Activated naive CD4-positive, alpha-beta T cell (primary cell): ENCODE measurements around the gene ZNF783.
"Not testable (repeated sequence)": the region's sequence is repeated elsewhere in the genome, so short reads cannot be mapped to it uniquely, and the experiment has no call there.

Experiments
- DNase-seq, 4 experiments: peaks; one replicate each; lab custom pipeline; 2025; lab: John Stamatoyannopoulos, UW

ZNF783 gene

DNA sequence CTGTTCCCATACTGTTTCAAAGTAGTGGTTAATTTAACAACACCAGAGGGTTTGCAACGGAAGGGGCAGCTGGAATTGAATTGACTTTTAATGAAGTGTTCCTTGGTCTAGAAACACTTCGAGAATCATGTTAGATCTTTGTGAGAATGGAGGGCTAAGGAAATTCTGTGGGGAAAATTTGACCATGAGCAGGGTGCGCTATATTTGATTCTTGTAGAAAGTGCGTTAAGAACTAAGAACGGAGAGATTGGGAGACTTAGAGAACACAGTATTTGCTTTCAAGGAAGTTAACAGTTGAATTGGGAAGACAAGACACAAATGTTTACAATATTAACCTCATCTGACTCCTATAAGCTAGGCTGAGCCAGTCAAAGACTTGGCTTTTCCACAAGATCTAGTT lies 21.4 kb upstream of the ZNF783 start:
- no peak for DNase-seq

DNA sequence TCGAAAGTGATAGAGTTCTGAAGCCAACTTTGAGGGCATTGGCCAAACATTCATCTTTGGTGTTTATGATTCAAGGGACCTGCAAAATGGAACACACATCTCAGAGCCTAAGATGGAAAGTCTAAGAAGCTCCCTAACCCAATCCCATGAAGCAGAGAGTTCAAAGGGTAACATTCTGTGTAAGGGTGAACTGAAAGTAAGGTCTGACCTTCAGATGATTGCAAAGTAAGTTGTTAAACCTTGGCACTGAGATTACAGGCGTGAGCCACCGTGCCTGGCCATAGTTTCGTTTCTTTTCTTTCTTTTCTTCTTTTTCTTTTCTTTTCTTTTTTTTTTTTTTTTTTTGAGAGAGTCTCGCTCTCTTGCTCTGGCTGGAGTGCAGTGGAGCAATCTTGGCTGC lies 20.3 kb upstream of the ZNF783 start:
- no peak for DNase-seq

GRCh38 chr7:149245244-149245643 lies 16.8 kb upstream of the ZNF783 start:
- DNase-seq: no peak

- no peak for DNase-seq
Observed at GRCh38 chr7:149245744-149246143, 16.3 kb upstream of the ZNF783 start.

- DNase-seq: no peak
Observed at GRCh38 chr7:149248777-149249176, 13.2 kb upstream of the ZNF783 start.

DNA sequence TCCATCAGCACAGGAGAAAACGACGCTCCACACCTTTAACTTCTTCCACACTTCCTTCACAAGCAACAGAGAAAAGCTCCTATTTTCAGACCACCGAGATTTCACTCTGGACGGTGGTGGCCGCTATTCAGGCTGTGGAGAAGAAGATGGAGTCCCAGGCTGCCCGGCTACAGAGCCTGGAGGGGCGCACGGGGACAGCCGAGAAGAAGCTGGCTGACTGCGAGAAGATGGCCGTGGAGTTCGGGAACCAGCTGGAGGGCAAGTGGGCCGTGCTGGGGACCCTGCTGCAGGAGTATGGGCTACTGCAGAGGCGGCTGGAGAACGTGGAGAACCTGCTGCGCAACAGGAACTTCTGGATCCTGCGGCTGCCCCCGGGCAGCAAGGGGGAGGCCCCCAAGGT lies 11.8 kb upstream of the ZNF783 start:
- not testable (repeated sequence) for DNase-seq

- DNase-seq: not testable (repeated sequence)
Observed at GRCh38 chr7:149251518-149251917, 10.5 kb upstream of the ZNF783 start.

DNA sequence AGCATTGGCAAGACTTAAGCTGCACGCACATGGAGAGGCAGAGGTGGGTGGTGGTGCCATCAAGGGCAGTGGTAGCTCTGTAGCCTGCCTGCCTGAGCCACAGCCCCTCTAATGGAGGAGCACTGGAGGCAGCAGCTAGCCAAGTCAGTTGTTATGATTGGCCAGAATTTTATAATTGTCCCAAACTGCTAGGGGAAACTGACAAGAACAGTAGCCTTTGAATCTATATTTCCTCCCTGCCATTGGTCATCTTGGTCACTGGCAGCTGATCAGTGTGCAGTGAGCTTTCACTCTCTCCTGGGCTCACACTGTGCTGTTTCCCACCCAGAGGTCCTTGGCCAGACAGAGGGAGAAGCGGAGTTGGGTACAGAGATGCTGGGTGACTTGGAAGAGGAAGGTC lies 9.6 kb upstream of the ZNF783 start:
- no peak for DNase-seq

- DNase-seq: no peak
Observed at GRCh38 chr7:149253665-149254064, 8.3 kb upstream of the ZNF783 start.

DNA sequence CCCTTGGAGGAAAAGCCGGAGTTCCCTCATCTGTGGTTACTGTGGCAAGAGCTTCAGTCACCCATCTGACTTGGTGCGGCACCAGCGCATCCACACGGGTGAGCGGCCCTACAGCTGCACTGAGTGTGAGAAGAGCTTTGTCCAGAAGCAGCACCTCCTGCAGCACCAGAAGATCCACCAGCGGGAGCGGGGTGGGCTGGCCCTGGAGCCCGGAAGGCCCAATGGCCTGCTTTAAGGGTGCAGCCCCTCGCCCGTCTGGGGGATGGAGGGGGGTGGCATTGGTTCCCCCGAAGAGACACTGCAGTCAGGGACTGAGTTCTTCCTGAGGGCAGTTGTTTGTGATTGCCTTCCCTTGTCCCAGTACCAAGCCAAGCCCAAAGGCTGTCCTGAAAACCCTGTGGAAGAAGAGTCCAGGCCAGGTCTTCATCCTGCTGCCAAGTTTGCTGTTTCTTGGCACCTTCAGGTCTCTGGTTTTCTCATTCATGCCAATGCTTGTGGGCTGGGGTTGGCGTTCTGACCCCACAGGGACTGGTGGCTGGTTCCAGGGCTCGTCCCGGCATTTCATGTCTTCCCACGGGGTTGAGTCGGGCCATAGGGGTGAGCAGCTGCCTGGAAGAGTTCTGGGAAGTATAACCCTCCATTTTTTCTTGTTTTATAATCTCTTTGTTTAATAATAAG lies 7.7 kb upstream of the ZNF783 start:
- DNase-seq: no peak

DNA sequence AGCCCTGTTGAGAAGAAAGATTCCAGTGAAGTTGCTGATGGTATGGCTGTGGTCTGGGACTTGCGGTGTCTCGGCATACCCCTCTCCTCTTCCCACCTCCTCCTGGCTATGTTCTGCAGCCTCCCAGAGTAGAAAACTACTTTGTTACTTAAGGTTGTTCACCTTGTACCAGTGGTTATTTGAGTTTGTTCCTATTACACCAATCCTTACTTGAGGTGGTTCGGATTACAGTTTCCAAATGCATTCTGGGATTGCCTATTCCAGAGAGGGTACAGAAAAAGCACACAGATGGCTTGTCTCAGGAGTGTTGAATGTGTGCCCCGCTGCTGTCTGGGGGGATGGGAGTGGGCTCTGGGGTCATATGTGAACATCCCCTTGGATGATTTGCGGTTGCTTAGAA lies 6.8 kb upstream of the ZNF783 start:
- DNase-seq: no peak

- DNase-seq: no peak
Observed at GRCh38 chr7:149256568-149256967, 5.4 kb upstream of the ZNF783 start.

- DNase-seq: no peak
Observed at GRCh38 chr7:149257146-149257545, 4.8 kb upstream of the ZNF783 start.

DNA sequence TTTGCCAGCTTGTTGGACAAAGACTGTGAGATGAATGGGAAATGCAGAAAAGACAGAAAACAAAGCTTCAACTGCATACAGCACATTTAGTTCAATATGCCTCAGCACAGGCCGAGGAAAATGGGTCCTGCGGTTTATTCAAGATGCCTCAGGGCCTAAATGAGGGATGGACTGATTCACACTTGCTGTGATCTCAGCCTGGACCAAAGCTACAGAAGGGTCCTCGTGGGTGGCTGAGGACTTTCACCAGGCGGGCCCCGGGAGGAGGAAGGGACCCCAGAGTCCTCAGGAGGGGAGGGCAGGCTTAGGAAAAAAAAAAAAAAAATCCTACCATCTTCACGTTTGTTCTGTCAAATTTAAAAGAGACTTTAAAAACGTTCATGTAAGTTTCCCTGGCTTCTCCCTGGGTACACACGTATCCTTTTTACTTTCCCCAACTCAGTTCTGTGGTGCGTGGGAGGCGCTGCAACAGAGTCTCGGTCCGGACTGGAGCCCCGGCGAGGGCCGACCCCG lies 624 bp upstream of the ZNF783 start:
- no peak for DNase-seq

DNA sequence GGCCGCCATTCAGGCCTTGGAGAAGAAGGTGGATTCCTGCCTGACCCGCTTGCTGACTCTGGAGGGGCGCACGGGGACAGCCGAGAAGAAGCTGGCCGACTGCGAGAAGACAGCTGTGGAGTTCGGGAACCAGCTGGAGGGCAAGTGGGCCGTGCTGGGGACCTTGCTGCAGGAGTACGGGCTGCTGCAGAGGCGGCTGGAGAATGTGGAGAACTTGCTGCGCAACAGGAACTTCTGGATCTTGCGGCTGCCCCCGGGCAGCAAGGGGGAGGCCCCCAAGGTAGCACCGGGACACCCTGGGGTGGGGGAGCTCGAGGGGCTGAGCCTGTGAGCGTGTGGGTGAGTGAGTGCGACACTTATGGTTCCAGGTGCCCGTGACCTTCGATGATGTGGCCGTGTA lies 4.5 kb downstream of the ZNF783 start:
- DNase-seq: no peak

DNA sequence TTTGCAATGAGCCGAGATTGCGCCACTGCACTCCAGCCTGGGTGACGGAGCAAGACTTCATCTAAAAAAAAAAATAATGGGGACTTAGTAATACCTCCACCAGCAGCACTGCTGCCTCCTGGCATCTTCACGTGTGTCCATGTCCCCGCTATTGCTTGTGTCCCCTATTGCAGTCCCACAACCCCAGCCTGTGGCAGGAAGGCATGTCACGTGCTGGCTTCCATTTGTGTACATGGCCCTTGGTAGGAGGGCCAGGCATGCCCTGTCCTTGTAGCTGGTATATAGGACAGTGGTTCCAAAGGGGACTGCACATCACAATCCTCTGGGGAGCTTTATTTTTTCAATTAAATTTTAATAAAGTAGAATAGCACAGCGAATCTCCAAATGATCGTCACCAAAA lies 5.7 kb downstream of the ZNF783 start:
- no peak for DNase-seq

- not testable (repeated sequence) for DNase-seq
Observed at GRCh38 chr7:149274424-149274823, 12.4 kb downstream of the ZNF783 start.

DNA sequence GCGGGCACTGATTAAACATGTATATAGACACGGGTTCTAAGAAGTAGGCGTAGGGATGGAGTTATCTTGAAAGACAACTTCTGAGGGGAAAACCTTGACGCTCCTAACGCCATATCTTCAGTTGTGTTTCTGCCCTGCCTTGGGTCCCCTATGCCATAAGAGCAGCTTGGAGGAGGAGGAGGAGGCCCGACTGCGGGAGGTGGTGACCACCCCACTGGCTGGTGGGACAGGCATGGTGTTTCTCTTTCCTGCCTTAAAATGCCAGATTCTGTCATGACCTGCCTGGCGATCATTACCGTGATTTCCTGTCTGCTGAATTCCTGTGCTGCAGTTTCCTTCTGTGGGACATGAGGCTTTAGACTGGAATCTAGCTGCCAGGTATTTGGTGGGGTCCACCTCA lies 15.9 kb downstream of the ZNF783 start:
- DNase-seq: no peak

- no peak for DNase-seq
Observed at GRCh38 chr7:149278396-149278795, 16.4 kb downstream of the ZNF783 start.

- DNase-seq: no peak
Observed at GRCh38 chr7:149279111-149279743, 17.2 kb downstream of the ZNF783 start.

DNA sequence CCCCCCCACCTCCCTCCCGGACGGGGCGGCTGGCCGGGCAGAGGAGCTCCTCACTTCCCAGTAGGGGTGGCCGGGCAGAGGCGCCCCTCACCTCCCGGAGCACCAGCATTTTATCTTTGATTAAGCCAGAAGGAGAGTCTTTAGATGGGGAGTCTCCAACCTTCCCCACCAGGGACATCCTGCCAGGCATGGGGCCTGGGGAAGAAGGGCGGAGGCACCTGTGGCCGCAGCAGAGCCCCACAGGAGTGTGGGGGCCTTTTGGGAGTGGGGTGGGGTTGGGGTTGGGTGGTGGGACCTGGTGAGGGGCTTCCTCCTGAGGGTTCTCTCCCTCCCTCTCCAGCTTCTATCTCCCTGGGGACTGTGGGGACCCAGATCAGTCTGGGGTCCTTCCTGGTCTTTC lies 18.2 kb downstream of the ZNF783 start:
- no peak for DNase-seq

DNA sequence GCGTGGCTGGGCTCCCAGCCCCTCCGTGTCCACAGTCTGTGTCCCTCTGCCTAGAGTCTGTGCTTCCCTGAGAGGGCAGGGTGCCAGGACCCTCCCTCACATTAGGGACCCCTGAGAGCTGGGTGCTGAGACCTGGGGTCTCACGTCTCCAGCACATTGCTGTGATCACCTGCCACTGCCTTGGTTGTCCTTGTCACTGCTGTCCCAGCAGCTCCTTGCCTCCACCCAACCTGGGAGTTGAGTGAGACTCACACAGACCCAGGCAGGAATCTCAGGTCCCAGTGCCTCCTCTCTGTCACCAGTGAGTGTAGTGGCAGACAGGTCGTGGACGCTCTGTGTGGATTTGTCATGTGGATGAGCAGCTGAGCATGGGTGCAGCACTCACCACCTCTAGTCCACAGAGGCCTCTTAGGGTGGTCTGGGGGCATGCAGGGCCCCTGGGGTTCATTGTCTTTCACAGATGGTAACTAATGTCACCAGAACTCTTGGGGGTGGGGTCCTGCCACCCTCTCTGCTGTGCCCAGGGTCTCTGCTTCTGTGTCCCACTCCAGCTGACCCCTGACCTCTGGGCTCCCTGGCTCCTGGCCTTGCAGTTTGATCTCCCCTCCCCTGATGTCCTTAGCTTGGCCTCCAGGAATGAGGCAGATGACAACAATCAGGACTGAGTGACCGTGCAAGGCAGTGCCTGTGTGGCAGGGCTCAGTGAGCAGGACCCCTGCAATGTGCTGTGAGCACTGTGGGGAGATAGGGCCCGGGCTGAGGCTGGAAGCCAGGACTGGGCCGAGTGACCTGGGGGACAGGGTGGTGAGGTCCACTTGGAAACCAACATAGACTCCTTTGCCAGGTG lies 18.9 kb downstream of the ZNF783 start:
- DNase-seq: no peak
